Measurements from ENCODE around the gene HIVEP1.

HIVEP1 gene

DNA sequence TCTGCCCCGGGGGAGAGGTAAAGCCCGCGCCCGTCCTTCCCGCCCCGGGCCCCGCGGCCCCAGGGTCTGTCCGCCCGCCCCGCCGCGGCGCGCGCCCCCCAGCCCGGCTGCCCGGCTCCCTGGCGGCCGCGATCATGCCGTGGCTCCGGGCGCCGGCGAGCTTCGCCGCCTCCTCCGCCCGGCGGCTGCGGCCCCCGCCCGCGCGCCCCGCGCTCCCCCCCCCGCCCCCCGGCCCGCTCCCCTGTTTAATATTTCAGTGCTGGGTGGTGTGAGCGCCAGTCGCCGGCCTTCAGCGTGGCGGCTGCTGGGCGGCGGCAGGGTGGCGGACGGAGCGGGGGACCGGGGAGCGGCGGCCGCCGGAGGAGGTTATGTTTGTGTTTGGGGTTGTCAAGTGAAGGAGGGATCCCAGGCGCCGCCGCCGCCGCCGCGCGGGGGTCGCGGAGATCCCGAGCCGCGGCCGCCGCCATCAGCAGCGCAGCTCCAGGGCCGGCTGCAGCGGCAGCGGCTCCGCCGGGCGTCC lies at the start of gene HIVEP1:
TSS of gene HIVEP1 (plus strand) at position 275 of the 520 bp plus-strand sequence. CDS start 3,317 bp downstream, outside the sequence.
- TF ChIP-seq, protein P1, sequence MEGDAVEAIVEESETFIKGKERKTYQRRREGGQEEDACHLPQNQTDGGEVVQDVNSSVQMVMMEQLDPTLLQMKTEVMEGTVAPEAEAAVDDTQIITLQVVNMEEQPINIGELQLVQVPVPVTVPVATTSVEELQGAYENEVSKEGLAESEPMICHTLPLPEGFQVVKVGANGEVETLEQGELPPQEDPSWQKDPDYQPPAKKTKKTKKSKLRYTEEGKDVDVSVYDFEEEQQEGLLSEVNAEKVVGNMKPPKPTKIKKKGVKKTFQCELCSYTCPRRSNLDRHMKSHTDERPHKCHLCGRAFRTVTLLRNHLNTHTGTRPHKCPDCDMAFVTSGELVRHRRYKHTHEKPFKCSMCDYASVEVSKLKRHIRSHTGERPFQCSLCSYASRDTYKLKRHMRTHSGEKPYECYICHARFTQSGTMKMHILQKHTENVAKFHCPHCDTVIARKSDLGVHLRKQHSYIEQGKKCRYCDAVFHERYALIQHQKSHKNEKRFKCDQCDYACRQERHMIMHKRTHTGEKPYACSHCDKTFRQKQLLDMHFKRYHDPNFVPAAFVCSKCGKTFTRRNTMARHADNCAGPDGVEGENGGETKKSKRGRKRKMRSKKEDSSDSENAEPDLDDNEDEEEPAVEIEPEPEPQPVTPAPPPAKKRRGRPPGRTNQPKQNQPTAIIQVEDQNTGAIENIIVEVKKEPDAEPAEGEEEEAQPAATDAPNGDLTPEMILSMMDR (IDR thresholded peaks at IDR 0.05) = no peak

DNA sequence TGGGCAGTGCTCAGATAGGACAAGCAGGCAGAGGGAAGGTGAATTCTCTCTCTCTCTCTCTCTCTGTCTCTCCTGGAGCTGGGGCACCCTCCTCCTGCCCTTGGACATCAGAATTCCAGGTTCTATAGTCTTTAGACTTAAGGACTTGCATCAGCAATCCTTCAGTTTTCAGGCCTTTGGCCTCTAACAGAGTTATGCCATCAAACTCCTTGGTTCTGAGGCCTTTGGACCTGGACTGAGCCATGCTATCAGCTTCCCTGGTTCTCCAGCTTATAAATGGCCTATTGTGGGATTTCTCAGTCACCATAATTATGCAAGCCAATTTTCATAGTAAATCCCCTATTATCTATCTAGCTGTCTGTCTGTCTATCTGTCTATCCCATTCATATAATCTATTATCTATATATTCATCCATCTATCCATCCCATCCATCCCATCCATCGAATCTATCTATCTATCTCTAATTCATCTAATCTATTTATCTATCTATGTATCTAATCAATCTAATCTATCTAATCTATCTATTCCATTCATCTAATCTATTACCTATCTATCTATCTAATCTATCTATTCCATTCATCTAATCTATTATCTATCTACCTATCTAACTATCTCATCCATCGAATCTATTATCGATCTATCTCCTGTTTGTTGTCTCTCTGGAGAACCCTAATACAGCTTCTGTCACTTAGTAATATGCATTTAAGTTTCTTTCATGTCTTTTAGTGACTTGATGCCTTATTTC lies 48.2 kb upstream of the HIVEP1 start:
- TF ChIP-seq, protein P1 (IDR thresholded peaks at IDR 0.05) = no peak

DNA sequence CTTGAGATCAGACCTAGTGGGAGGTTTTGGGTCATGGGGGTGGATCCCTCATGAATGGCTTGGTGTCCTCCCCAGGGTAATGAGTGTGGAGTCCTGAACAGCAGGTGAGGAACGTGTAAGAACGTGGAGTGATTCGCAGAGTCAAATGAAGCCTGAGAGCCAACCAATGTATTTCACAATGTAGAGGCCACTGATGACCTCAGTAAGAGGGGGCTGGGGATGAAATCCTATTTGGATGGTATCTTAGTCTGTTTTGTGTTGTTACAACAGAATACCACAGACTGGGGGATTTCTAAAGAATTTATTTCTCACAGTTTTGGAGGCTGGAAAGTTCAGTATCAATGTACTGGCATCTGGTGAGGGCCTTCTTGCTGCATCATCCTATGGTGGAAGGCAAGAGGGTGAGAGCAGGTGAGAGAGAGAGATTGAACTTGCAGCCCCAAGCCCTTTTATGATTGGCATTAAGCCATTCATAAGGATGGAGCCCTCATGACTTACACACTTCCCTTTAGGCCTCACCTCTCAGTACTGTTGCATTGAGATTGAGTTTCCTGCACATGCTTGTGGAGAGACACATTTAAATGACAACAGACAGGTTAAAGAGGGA lies 47.3 kb upstream of the HIVEP1 start:
- TF ChIP-seq, protein P1 (IDR thresholded peaks at IDR 0.05) = no peak

DNA sequence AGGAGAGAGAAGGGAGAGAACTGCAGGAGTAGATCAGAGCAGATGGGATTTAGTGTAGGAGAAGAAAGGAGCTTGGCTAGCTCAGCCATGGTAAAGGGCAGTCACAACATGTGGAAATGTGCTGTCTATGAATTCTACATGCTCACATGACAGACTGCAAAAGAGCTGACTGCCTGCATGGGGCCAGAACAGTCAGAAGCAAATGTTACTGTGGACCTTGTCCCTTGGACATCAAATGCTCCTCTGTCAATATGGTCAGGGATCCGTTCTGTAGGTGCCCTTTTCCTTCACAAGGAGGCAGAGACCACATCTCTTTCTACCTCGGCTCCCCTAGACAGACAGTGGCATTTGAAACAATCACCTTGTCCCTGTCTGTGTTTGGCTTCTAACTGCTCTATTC lies 46.6 kb upstream of the HIVEP1 start:
- TF ChIP-seq, protein P1 (IDR thresholded peaks at IDR 0.05) = no peak

DNA sequence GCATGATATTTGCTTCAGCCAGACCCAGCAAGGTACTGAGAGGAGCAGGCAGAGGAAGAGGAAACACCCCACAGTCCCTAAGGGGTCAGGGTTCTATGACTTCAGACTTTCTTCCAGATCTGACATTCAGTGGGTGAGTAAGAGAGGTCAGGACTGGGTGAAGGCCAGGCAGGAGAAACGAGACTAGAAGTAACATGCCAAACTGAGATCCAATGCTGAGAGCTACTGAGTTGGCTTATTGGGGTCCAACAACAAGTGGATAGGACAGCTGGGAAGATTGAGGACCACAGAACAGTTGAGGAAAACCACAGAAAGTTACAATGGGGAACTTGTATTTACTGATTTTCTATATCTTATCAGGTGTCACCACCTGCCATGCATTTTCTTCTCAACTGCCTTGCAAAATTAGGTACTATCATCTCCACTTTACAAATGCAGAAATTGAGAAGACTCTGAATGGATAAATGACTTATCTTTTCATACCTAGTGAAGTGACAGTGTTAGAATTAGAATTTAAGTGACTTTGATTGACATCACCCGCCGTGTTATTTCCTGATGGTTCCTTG lies 43.8 kb upstream of the HIVEP1 start:
- TF ChIP-seq, protein P1 (IDR thresholded peaks at IDR 0.05) = no peak

DNA sequence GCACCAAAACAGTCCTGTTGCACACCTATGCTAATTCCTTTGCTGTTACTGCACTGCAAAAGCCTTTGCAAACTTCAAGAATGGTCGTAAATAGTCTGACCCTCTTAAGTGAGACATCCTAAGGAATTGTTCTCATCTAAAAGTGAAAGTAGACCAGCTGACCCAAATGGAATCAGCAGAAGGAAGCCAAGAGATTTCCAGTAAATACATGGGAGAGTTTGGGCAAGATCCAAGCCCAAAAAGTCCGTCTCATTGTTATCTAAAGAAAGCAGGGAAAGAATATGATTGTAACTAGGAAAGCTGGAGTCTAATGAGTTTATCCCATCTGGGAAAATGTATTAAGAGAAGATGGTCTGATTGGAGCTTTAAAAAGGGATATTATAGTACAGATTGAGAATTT lies 43.0 kb upstream of the HIVEP1 start:
- TF ChIP-seq, protein P1 (IDR thresholded peaks at IDR 0.05) = no peak

DNA sequence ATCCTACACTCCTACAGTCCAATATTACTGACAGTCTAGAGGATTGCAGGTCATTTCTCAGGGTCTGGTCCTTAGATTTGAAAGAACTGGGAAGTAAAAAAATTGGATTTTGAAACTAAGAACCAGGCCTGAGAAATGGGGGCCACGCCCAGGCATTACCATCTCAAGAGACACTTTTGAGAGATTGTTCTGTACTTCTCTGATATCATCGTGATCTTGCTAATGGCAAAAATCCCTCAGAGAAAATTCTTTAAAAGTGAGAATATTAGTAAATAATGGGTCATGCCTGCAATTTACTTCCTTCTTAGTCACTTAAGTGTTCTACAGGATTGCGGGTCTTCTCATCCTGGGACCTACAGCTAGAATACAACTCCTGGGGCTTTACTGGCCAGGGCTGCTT lies 42.0 kb upstream of the HIVEP1 start:
- TF ChIP-seq, protein P1 (IDR thresholded peaks at IDR 0.05) = no peak
